Adrenal gland (tissue), 5 donors: ENCODE results near the gene USP17L26.

Experiments used
- POLR2A ChIP-seq, 2 donors: fragments of 450-650 bp; IDR thresholded peaks; one replicate each; pipeline ENCODE4 v1.6.1; 2017; ENCODE audit warnings: antibody characterized with exemption in 2 of 2, mild to moderate bottlenecking in 2 of 2, moderate library complexity in 1 of 2
- TF ChIP-seq, protein P1 (sequence below), 6 experiments: fragments of 450-650 bp in 4 of 6; fragments of 200-600 bp in 2 of 6; sonication (generic) in 1 of 6; IDR thresholded peaks; 1 replicate in 5 of 6; 2 replicates in 1 of 6; pipeline versions ENCODE4 v1.5.1 to v1.8.0; 2016 to 2021; ENCODE audit warnings: antibody characterized with exemption in 6 of 6, mild to moderate bottlenecking in 2 of 6, moderate library complexity in 1 of 6
- donor health status: DM: no; HTN: no; CAD: no.

DNA sequence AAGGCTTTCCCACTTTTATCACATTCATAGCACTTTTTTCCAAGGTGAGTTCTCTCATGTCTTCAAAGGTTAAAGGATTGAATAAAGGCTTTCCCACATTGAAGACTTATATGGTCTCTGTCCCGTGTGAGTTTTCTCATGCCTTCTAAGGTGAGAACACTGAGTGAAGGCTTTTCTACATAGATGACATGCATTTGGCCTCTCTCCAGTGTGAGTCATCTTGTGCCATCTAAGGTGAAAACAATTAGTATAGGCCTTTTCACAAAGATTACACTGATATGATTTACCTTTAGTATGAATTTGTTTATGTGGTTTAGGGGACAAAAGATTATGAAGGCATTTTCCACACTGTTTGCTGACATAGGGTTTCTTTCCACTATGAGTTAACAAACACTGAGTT, 49.7 kb downstream of the USP17L26 start:
- TF ChIP-seq, protein P1, sequence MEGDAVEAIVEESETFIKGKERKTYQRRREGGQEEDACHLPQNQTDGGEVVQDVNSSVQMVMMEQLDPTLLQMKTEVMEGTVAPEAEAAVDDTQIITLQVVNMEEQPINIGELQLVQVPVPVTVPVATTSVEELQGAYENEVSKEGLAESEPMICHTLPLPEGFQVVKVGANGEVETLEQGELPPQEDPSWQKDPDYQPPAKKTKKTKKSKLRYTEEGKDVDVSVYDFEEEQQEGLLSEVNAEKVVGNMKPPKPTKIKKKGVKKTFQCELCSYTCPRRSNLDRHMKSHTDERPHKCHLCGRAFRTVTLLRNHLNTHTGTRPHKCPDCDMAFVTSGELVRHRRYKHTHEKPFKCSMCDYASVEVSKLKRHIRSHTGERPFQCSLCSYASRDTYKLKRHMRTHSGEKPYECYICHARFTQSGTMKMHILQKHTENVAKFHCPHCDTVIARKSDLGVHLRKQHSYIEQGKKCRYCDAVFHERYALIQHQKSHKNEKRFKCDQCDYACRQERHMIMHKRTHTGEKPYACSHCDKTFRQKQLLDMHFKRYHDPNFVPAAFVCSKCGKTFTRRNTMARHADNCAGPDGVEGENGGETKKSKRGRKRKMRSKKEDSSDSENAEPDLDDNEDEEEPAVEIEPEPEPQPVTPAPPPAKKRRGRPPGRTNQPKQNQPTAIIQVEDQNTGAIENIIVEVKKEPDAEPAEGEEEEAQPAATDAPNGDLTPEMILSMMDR (IDR thresholded peaks at IDR 0.05): no peak
- no peak for TF ChIP-seq POLR2A (IDR thresholded peaks at IDR 0.05)
